Measurements from ENCODE around the gene NKX1-1.
"Not testable (repeated sequence)": the region's sequence is repeated elsewhere in the genome, so short reads cannot be mapped to it uniquely, and the experiment has no call there.

Gene NKX1-1

GRCh38 chr4:1383728-1384591 lies 22.3 kb downstream of the NKX1-1 start:
- DNase-seq: no peak

- DNase-seq: no peak
Measured at GRCh38 chr4:1382776-1383727, 23.2 kb downstream of the NKX1-1 start.

- no peak for DNase-seq
Measured at GRCh38 chr4:1381944-1382541, 24.2 kb downstream of the NKX1-1 start.

GRCh38 chr4:1381181-1381621 lies 25.0 kb downstream of the NKX1-1 start:
- no peak for DNase-seq

- DNase-seq: no peak
Measured at GRCh38 chr4:1380368-1381151, 25.7 kb downstream of the NKX1-1 start.

GRCh38 chr4:1379801-1380331 lies 26.4 kb downstream of the NKX1-1 start:
- no peak for DNase-seq

GRCh38 chr4:1379351-1379781 lies 26.9 kb downstream of the NKX1-1 start:
- DNase-seq: no peak

GRCh38 chr4:1378559-1379231 lies 27.5 kb downstream of the NKX1-1 start:
- DNase-seq: no peak

- DNase-seq: no peak
Measured at GRCh38 chr4:1377606-1378261, 28.5 kb downstream of the NKX1-1 start.

- DNase-seq: no peak
Measured at GRCh38 chr4:1376841-1377605, 29.2 kb downstream of the NKX1-1 start.

- no peak for DNase-seq
Measured at GRCh38 chr4:1376391-1376840, 29.8 kb downstream of the NKX1-1 start.

GRCh38 chr4:1375761-1376322 lies 30.4 kb downstream of the NKX1-1 start:
- no peak for DNase-seq

- DNase-seq: no peak
Measured at GRCh38 chr4:1375051-1375721, 31.1 kb downstream of the NKX1-1 start.

GRCh38 chr4:1374706-1375045 lies 31.6 kb downstream of the NKX1-1 start:
- no peak for DNase-seq

GRCh38 chr4:1373892-1374705 lies 32.1 kb downstream of the NKX1-1 start:
- DNase-seq: no peak

GRCh38 chr4:1372576-1372975 lies 33.7 kb downstream of the NKX1-1 start:
- not testable (repeated sequence) for DNase-seq

- DNase-seq: no peak
Measured at GRCh38 chr4:1371176-1372165, 34.8 kb downstream of the NKX1-1 start.
